Upper lobe of left lung (tissue), 4 donors: Measurements from ENCODE around the gene ELK1.

Source experiments
- EP300 ChIP-seq, 4 donors: sonication (generic); formaldehyde crosslinking; IDR thresholded peaks; one replicate each; pipeline ENCODE4 v1.5.1; 2017; ENCODE audit warnings: antibody characterized with exemption in 4 of 4, control low read depth in 2 of 4
- TF ChIP-seq, protein P1 (sequence below), 6 experiments: fragments of 450-650 bp in 4 of 6; fragments of 200-600 bp in 2 of 6; sonication (generic) in 2 of 6; IDR thresholded peaks; one replicate each; pipeline ENCODE4 v1.5.1; 2016 to 2019; ENCODE audit warnings: antibody characterized with exemption in 6 of 6

DNA sequence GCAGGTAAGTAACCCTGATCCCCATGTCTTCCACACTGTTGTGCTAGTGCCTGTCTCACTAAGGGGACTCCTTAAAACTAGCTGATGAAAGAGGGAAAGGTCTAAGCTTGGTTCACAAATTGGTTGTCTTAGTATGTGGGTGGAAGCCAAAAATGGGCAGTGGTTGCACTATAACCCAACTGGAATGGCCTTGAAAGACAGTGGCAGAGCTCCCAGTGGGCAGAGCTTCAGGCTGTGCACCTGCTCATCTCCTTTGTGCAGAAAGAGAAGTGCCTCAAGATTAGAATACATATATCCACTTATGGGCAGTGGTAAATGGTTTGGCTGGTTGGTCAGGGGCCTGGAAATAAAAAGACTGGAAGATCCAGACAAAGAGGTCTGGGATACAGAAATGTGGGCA is 37.9 kb downstream of the ELK1 start:
- no peak for TF ChIP-seq EP300 (IDR thresholded peaks at IDR 0.05)
- TF ChIP-seq, protein P1, sequence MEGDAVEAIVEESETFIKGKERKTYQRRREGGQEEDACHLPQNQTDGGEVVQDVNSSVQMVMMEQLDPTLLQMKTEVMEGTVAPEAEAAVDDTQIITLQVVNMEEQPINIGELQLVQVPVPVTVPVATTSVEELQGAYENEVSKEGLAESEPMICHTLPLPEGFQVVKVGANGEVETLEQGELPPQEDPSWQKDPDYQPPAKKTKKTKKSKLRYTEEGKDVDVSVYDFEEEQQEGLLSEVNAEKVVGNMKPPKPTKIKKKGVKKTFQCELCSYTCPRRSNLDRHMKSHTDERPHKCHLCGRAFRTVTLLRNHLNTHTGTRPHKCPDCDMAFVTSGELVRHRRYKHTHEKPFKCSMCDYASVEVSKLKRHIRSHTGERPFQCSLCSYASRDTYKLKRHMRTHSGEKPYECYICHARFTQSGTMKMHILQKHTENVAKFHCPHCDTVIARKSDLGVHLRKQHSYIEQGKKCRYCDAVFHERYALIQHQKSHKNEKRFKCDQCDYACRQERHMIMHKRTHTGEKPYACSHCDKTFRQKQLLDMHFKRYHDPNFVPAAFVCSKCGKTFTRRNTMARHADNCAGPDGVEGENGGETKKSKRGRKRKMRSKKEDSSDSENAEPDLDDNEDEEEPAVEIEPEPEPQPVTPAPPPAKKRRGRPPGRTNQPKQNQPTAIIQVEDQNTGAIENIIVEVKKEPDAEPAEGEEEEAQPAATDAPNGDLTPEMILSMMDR (IDR thresholded peaks at IDR 0.05), result no peak
